Left lung (tissue), 10 donors: ENCODE results near the gene EIF4G1. TPM values are rescaled to one million over a fixed set of nuclear protein-coding genes. Genes with fewer than 3 reads are reported as not detected.

Source experiments
- ATAC-seq: fragments of 200-7000 bp; cut with Tn5 transposase; one replicate; pipeline ENCODE4 v1.9.1; 2020; ENCODE audit warnings: moderate library complexity
- DNase-seq, 4 donors: peaks; one replicate each; pipeline ENCODE4 v3.0.0-alpha.2; 2013 to 2020
- H3K27ac ChIP-seq, 2 donors: fragments of 200-600 bp; sonication (generic) in 1 of 2; one replicate each; pipeline versions ENCODE4 v1.5.0 to v1.8.0; 2020 to 2021
- H3K27me3 ChIP-seq, 2 donors: fragments of 200-600 bp; sonication (generic) in 1 of 2; one replicate each; pipeline versions ENCODE4 v1.5.0 to v1.8.0; 2020 to 2021
- H3K36me3 ChIP-seq, 2 donors: fragments of 200-600 bp; sonication (generic) in 1 of 2; one replicate each; pipeline versions ENCODE4 v1.5.0 to v1.8.0; 2020 to 2021
- H3K4me1 ChIP-seq, 2 donors: fragments of 200-600 bp; one replicate each; pipeline ENCODE4 v1.8.0; 2021
- H3K4me3 ChIP-seq, 2 donors: fragments of 200-600 bp; sonication (generic) in 1 of 2; one replicate each; pipeline versions ENCODE4 v1.5.0 to v1.8.0; 2020 to 2021; ENCODE audit warnings: mild to moderate bottlenecking in 1 of 2
- H3K9me3 ChIP-seq, 2 donors: fragments of 200-600 bp; sonication (generic) in 1 of 2; one replicate each; pipeline versions ENCODE4 v1.5.0 to v1.8.0; 2020 to 2021
- intact Hi-C, 2 donors: fragments of 100-400 bp; cut with DNase I; formaldehyde crosslinking; loops; one replicate each; pipeline versions ENCODE4 v1.11.2 to v1.14.2; 2022
- polyA plus RNA-seq, 6 donors: library from polyadenylated mRNA; unstranded; fragments of 120-200 nt; gene quantifications; one replicate each; pipeline ENCODE4 v1.2.1, GENCODE V29; 2013; ENCODE audit not compliant: insufficient read length in 6 of 6
- total RNA-seq, 2 donors: library from RNA; stranded (reverse); fragmentation: NEBNext Ultra II Directional; extraction: Animal tissue kit (Norgen Biotek cat#: 25700); gene quantifications; one replicate each; pipeline ENCODE4 v1.2.1, GENCODE V29; 2021
- TF ChIP-seq, protein P1 (sequence below), 2 donors: fragments of 200-600 bp; sonication (generic) in 1 of 2; IDR thresholded peaks; one replicate each; pipeline versions ENCODE4 v1.5.0 to v1.8.0; 2021; ENCODE audit warnings: antibody characterized with exemption in 2 of 2
- donor health status: DM: no; HTN: yes; CAD: no.
- donor health status: DM: no; HTN: no; CAD: no.

The EIF4G1 gene
- total and polyA plus RNA-seq, 8 donors = 158 to 406 (median 203) TPM

DNA sequence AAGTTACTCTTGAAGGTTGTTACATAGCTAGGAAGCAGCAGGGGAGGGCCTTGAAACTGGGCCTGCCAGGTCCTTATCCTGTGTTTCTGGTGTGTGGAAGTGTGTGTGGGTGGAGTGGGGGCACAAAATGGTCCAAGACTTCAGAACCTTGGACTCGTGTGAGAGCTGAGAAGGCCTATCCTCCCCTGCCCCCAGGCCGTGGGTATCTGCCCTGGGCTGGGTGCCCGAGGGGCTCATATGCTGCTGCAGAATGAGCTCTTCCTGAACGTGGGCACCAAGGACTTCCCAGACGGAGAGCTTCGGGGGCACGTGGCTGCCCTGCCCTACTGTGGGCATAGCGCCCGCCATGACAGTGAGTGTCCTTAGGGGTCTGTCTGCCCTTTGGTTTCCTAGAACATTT lies 69.9 kb downstream of the EIF4G1 start:
- TF ChIP-seq, protein P1, sequence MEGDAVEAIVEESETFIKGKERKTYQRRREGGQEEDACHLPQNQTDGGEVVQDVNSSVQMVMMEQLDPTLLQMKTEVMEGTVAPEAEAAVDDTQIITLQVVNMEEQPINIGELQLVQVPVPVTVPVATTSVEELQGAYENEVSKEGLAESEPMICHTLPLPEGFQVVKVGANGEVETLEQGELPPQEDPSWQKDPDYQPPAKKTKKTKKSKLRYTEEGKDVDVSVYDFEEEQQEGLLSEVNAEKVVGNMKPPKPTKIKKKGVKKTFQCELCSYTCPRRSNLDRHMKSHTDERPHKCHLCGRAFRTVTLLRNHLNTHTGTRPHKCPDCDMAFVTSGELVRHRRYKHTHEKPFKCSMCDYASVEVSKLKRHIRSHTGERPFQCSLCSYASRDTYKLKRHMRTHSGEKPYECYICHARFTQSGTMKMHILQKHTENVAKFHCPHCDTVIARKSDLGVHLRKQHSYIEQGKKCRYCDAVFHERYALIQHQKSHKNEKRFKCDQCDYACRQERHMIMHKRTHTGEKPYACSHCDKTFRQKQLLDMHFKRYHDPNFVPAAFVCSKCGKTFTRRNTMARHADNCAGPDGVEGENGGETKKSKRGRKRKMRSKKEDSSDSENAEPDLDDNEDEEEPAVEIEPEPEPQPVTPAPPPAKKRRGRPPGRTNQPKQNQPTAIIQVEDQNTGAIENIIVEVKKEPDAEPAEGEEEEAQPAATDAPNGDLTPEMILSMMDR (IDR thresholded peaks at IDR 0.05) = no peak
- H3K27me3 ChIP-seq = peaks cover 16 to 61% of the 10 kb centered on the region in 2 donors
- H3K4me1 ChIP-seq = peaks cover 11 to 18% of the 10 kb centered on the region in 2 donors
- no peaks in the 10 kb centered on the region for H3K36me3 ChIP-seq
- intact Hi-C loops = no loop called here
- DNase-seq (no peak), ATAC-seq (no peak)
- no peak overlapping the region for H3K4me3 ChIP-seq
- no peaks in the 10 kb centered on the region for H3K9me3 ChIP-seq
- no peak overlapping the region for H3K27ac ChIP-seq

Other genes with a start within 250 kb of the EIF4G1 start
- not detected for gene HTR3E, start 217.5 kb upstream of the EIF4G1 start, total RNA-seq
- not detected for gene HTR3E, start 217.5 kb upstream of the EIF4G1 start, polyA plus RNA-seq
- gene EIF2B5, start 179.2 kb upstream of the EIF4G1 start, total RNA-seq = 10 to 100 TPM; 32.2 to 44.5 TPM
- gene EIF2B5, start 179.2 kb upstream of the EIF4G1 start, polyA plus RNA-seq = 10 to 100 TPM; 50.3 to 66.3 (median 59.9) TPM
- gene DVL3, start 159.2 kb upstream of the EIF4G1 start, total RNA-seq = 10 to 100 TPM; 62.5 to 72.6 TPM
- gene DVL3, start 159.2 kb upstream of the EIF4G1 start, polyA plus RNA-seq = 100 to 1,000 TPM in 2 of 6 donors, 10 to 100 TPM in 4; 82.8 to 106 (median 98.1) TPM
- 100 to 1,000 TPM; 296 to 347 TPM for gene AP2M1, start 139.8 kb upstream of the EIF4G1 start, total RNA-seq
- 100 to 1,000 TPM; 327 to 405 (median 351) TPM for gene AP2M1, start 139.8 kb upstream of the EIF4G1 start, polyA plus RNA-seq
- gene ABCF3, start 128.4 kb upstream of the EIF4G1 start, total RNA-seq = 10 to 100 TPM; 63.3 to 69.9 TPM
- gene ABCF3, start 128.4 kb upstream of the EIF4G1 start, polyA plus RNA-seq = 10 to 100 TPM; 57.6 to 75.2 (median 67.8) TPM
- gene VWA5B2, start 85.0 kb upstream of the EIF4G1 start, total RNA-seq = under 1 TPM in 1 of 2 donors, not detected in 1; 0.31 TPM
- 1 to 10 TPM in 5 of 6 donors, under 1 TPM in 1; 0.85 to 2.4 (median 1.4) TPM for gene VWA5B2, start 85.0 kb upstream of the EIF4G1 start, polyA plus RNA-seq
- 10 to 100 TPM; 35.3 to 57.2 TPM for gene ALG3, start 65.6 kb upstream of the EIF4G1 start, total RNA-seq
- gene ALG3, start 65.6 kb upstream of the EIF4G1 start, polyA plus RNA-seq = 10 to 100 TPM; 24.7 to 32.9 (median 29.4) TPM
- gene EEF1AKMT4, start 64.9 kb upstream of the EIF4G1 start, total RNA-seq = 1 to 10 TPM; 4.6 to 6.5 TPM
- gene EEF1AKMT4, start 64.9 kb upstream of the EIF4G1 start, polyA plus RNA-seq = 1 to 10 TPM; 1.8 to 3.2 (median 2.4) TPM
- gene CAMK2N2, start 53.1 kb upstream of the EIF4G1 start, total RNA-seq = 1 to 10 TPM in 1 of 2 donors, under 1 TPM in 1; 0.34 to 1.0 TPM
- gene CAMK2N2, start 53.1 kb upstream of the EIF4G1 start, polyA plus RNA-seq = under 1 TPM in 5 of 6 donors, not detected in 1; 0.10 to 0.50 (median 0.21) TPM
- gene ECE2, start 38.6 kb upstream of the EIF4G1 start, total RNA-seq = not detected
- gene ECE2, start 38.6 kb upstream of the EIF4G1 start, polyA plus RNA-seq = not detected
- gene PSMD2, start 15.4 kb upstream of the EIF4G1 start, total RNA-seq = 100 to 1,000 TPM; 195 to 263 TPM
- gene PSMD2, start 15.4 kb upstream of the EIF4G1 start, polyA plus RNA-seq = 100 to 1,000 TPM; 182 to 225 (median 213) TPM
- 10 to 100 TPM; 14.7 to 19.2 TPM for gene FAM131A, start 23.0 kb downstream of the EIF4G1 start, total RNA-seq
- gene FAM131A, start 23.0 kb downstream of the EIF4G1 start, polyA plus RNA-seq = 10 to 100 TPM; 12.4 to 19.3 (median 14.8) TPM
- 1 to 10 TPM; 4.4 to 5.6 TPM for gene CLCN2, start 47.0 kb downstream of the EIF4G1 start, total RNA-seq
- gene CLCN2, start 47.0 kb downstream of the EIF4G1 start, polyA plus RNA-seq = 10 to 100 TPM in 4 of 6 donors, 1 to 10 TPM in 2; 8.9 to 12.0 (median 11.0) TPM
- gene POLR2H, start 47.1 kb downstream of the EIF4G1 start, total RNA-seq = 10 to 100 TPM; 54.7 to 71.3 TPM
- 10 to 100 TPM; 77.8 to 98.6 (median 89.8) TPM for gene POLR2H, start 47.1 kb downstream of the EIF4G1 start, polyA plus RNA-seq
- gene THPO, start 63.6 kb downstream of the EIF4G1 start, total RNA-seq = under 1 TPM; 0.23 to 0.65 TPM
- gene THPO, start 63.6 kb downstream of the EIF4G1 start, polyA plus RNA-seq = 1 to 10 TPM; 1.4 to 2.3 (median 2.0) TPM
- 1 to 10 TPM; 5.6 to 8.6 TPM for gene CHRD, start 65.4 kb downstream of the EIF4G1 start, total RNA-seq
- gene CHRD, start 65.4 kb downstream of the EIF4G1 start, polyA plus RNA-seq = 10 to 100 TPM; 11.9 to 19.0 (median 13.9) TPM
- gene EPHB3, start 247.2 kb downstream of the EIF4G1 start, total RNA-seq = 10 to 100 TPM in 1 of 2 donors, 1 to 10 TPM in 1; 8.1 to 23.7 TPM
- gene EPHB3, start 247.2 kb downstream of the EIF4G1 start, polyA plus RNA-seq = 10 to 100 TPM; 22.0 to 32.9 (median 28.3) TPM